H1 (cell line): ENCODE data around the gene KANSL3. TPM values are rescaled to one million over a fixed set of nuclear protein-coding genes. Genes with fewer than 3 reads are reported as not detected.

Source experiments
- CTCF ChIA-PET: fragments of 300-600 bp; sonication (Branson Sonifier 250); formaldehyde crosslinking; loops from one replicate; lab custom pipeline; 2021; ENCODE audit not compliant: partially characterized antibody; lab: Charles Lee
- POLR2A ChIA-PET: fragments of 300-600 bp; sonication (Branson Sonifier 250); formaldehyde crosslinking; loops from one replicate; lab custom pipeline; 2021; ENCODE audit warnings: inconsistent platforms; ENCODE audit not compliant: partially characterized antibody; lab: Charles Lee
- DNase-seq, 2 experiments: peaks; one replicate each; pipeline versions ENCODE4 v3.0.0 to v3.0.0-alpha.2; 2010 to 2022; ENCODE audit warnings: low spot score in 2 of 2, low read depth in 1 of 2, mixed read lengths in 1 of 2
- FAIRE-seq: peaks from 2 replicates; lab custom pipeline; 2011; peaks lifted over from hg19 to GRCh38; lab: Jason Lieb, UNC
- H2AFZ ChIP-seq: 2 replicates; pipeline ENCODE4 v1.8.1; 2012; ENCODE audit warnings: low read length, inconsistent platforms
- H2AK5ac ChIP-seq: 2 replicates; pipeline ENCODE4 v1.6.1; 2013; ENCODE audit warnings: low read depth, low read length
- H2BK120ac ChIP-seq: replicated peaks from 2 replicates; pipeline ENCODE3; 2013; ENCODE audit warnings: low read depth, low read length, inconsistent platforms
- H2BK12ac ChIP-seq: 2 replicates; pipeline ENCODE4 v1.6.1; 2013; ENCODE audit warnings: low read depth, low read length
- H2BK15ac ChIP-seq: 2 replicates; pipeline ENCODE4 v1.6.1; 2013; ENCODE audit warnings: low read length
- H2BK20ac ChIP-seq: 2 replicates; pipeline ENCODE4 v1.6.1; 2013; ENCODE audit warnings: low read length
- H2BK5ac ChIP-seq: 2 replicates; pipeline ENCODE4 v1.6.1; 2013; ENCODE audit warnings: low read depth, low read length
- H3K14ac ChIP-seq: 2 replicates; pipeline ENCODE4 v1.6.1; 2013; ENCODE audit warnings: inconsistent platforms; ENCODE audit not compliant: insufficient read length
- H3K18ac ChIP-seq: 2 replicates; pipeline ENCODE4 v1.6.1; 2013; ENCODE audit warnings: low read length; ENCODE audit errors: extremely low read depth
- H3K23ac ChIP-seq: 2 replicates; pipeline ENCODE4 v1.6.1; 2013; ENCODE audit warnings: inconsistent platforms; ENCODE audit not compliant: insufficient read length
- H3K23me2 ChIP-seq: 2 replicates; pipeline ENCODE4 v1.6.1; 2013; ENCODE audit warnings: low read depth, low read length
- H3K27ac ChIP-seq: 2 replicates; pipeline ENCODE4 v1.6.1; 2011; ENCODE audit warnings: low read depth, low read length, inconsistent platforms
- H3K27me3 ChIP-seq, 4 experiments: replicated peaks in 1 of 4; 1 replicate in 1 of 4; 2 replicates in 3 of 4; pipeline versions ENCODE4 v1.6.1 to v1.8.1; 2011 to 2013; ENCODE audit warnings: low read length in 3 of 4, mild to moderate bottlenecking in 3 of 4, inconsistent platforms in 2 of 4, mixed read lengths in 2 of 4, moderate library complexity in 1 of 4; ENCODE audit not compliant: control insufficient read depth in 3 of 4, insufficient read depth in 3 of 4; ENCODE audit errors: extremely low read depth in 1 of 4
- H3K36me3 ChIP-seq, 4 experiments: 2 replicates each; pipeline versions ENCODE4 v1.6.1 to v1.8.1; 2011 to 2013; ENCODE audit warnings: mild to moderate bottlenecking in 4 of 4, low read length in 3 of 4, moderate library complexity in 2 of 4, control low read depth in 1 of 4, inconsistent platforms in 1 of 4; ENCODE audit not compliant: insufficient read depth in 4 of 4, control insufficient read depth in 2 of 4
- H3K4ac ChIP-seq: replicated peaks from 2 replicates; pipeline ENCODE3; 2013; ENCODE audit warnings: low read length, low read depth, mixed read lengths, inconsistent platforms; ENCODE audit not compliant: insufficient read length
- H3K4me1 ChIP-seq, 4 experiments: replicated peaks in 1 of 4; 1 replicate in 1 of 4; 2 replicates in 3 of 4; pipeline versions ENCODE4 v1.6.1 to v1.8.1; 2011 to 2013; ENCODE audit warnings: low read length in 3 of 4, inconsistent platforms in 2 of 4, mixed read lengths in 1 of 4; ENCODE audit not compliant: insufficient read depth in 4 of 4, control insufficient read depth in 3 of 4
- H3K4me2 ChIP-seq, 2 experiments: 2 replicates each; pipeline versions ENCODE4 v1.6.1 to v1.8.1; 2011 to 2013; ENCODE audit warnings: low read depth in 2 of 2, low read length in 2 of 2, control low read depth in 1 of 2, inconsistent platforms in 1 of 2, mild to moderate bottlenecking in 1 of 2; ENCODE audit not compliant: insufficient read depth in 1 of 2
- H3K4me3 ChIP-seq, 4 experiments: fragments of 200-600, 300-600 bp in 1 of 4; sonication (generic), shearing (Covaris generic), sonication (Bioruptor Twin) in 1 of 4; 2 replicates each; pipeline versions ENCODE4 v1.5.1 to v1.8.1; 2011 to 2016; ENCODE audit warnings: low read length in 4 of 4, low read depth in 3 of 4, control low read depth in 2 of 4, inconsistent platforms in 2 of 4, mild to moderate bottlenecking in 2 of 4, mixed read lengths in 1 of 4, moderate library complexity in 1 of 4; ENCODE audit not compliant: insufficient read depth in 2 of 4; ENCODE audit errors: extremely low read depth in 1 of 4
- H3K56ac ChIP-seq: replicated peaks from 2 replicates; pipeline ENCODE3; 2013; ENCODE audit warnings: low read depth, mild to moderate bottlenecking, mixed read lengths, low read length, inconsistent platforms; ENCODE audit not compliant: insufficient read length
- H3K79me1 ChIP-seq: 2 replicates; pipeline ENCODE4 v1.6.1; 2013; ENCODE audit warnings: low read depth, low read length, control low read depth
- H3K79me2 ChIP-seq, 2 experiments: 2 replicates each; pipeline versions ENCODE4 v1.6.1 to v1.8.1; 2012 to 2013; ENCODE audit warnings: low read length in 2 of 2, mild to moderate bottlenecking in 2 of 2, inconsistent platforms in 1 of 2; ENCODE audit not compliant: insufficient read depth in 2 of 2, control insufficient read depth in 1 of 2
- H3K9ac ChIP-seq, 4 experiments: replicated peaks in 1 of 4; 1 replicate in 1 of 4; 2 replicates in 3 of 4; pipeline versions ENCODE4 v1.6.1 to v1.8.1; 2011 to 2013; ENCODE audit warnings: low read depth in 3 of 4, low read length in 3 of 4, control low read depth in 2 of 4, mild to moderate bottlenecking in 2 of 4, moderate library complexity in 2 of 4, inconsistent platforms in 1 of 4; ENCODE audit errors: extremely low read depth in 1 of 4
- H3K9me3 ChIP-seq, 2 experiments: 2 replicates each; pipeline versions ENCODE4 v1.6.1 to v1.8.1; 2012 to 2013; ENCODE audit warnings: mild to moderate bottlenecking in 2 of 2, moderate library complexity in 2 of 2, control low read depth in 1 of 2, inconsistent platforms in 1 of 2, low read depth in 1 of 2, low read length in 1 of 2, mixed read lengths in 1 of 2; ENCODE audit not compliant: insufficient read depth in 2 of 2
- H4K20me1 ChIP-seq, 2 experiments: replicated peaks in 1 of 2; 2 replicates each; pipeline versions ENCODE3 to v1.8.1; 2011 to 2013; ENCODE audit warnings: inconsistent platforms in 2 of 2, low read length in 2 of 2, mild to moderate bottlenecking in 1 of 2; ENCODE audit not compliant: insufficient read depth in 2 of 2, control insufficient read depth in 1 of 2
- H4K5ac ChIP-seq: 2 replicates; pipeline ENCODE4 v1.6.1; 2013; ENCODE audit warnings: low read length, low read depth, mixed read lengths, inconsistent platforms; ENCODE audit not compliant: insufficient read length
- H4K8ac ChIP-seq: 2 replicates; pipeline ENCODE4 v1.8.0; 2013; ENCODE audit warnings: mild to moderate bottlenecking, moderate library complexity, low read length, inconsistent platforms; ENCODE audit not compliant: insufficient read depth; ENCODE audit errors: extremely low read depth
- H4K91ac ChIP-seq: replicated peaks from 2 replicates; pipeline ENCODE3; 2013; ENCODE audit warnings: low read length, mixed read lengths, inconsistent platforms; ENCODE audit not compliant: insufficient read length
- WGBS, 2 experiments: shearing (Covaris generic) in 1 of 2; methylation state at CpG; one replicate each; pipeline versions ENCODE4 v1.1.6 to v1.1.7; 2013 to 2015; ENCODE audit warnings: low lambda C conversion rate in 2 of 2, mixed read lengths in 2 of 2, inconsistent platforms in 1 of 2, low coverage in 1 of 2, missing lambda C conversion rate in 1 of 2; ENCODE audit not compliant: insufficient replicate concordance in 2 of 2, insufficient coverage in 1 of 2, insufficient read length in 1 of 2; ENCODE audit errors: extremely low coverage in 1 of 2, missing lambda C conversion rate in 1 of 2; 5-methylcytosine and 5-hydroxymethylcytosine counted together
- polyA plus RNA-seq, 7 experiments: library from polyadenylated mRNA; depleted of rRNA in 3 of 7; stranded (reverse) in 5 of 7; unstranded in 2 of 7; fragments of >200 nt in 5 of 7; fragments of 200-250 nt in 2 of 7; gene quantifications; 1 replicate in 5 of 7; 2 replicates in 1 of 7; 4 replicates in 1 of 7; pipeline versions ENCODE4 v1.2.1 to v1.2.3, GENCODE V29; 2011 to 2013; ENCODE audit warnings: missing spikeins in 2 of 7, mixed read lengths in 2 of 7
- total RNA-seq: library from RNA; stranded (reverse); fragmentation: NEBNext Ultra II Directional; extraction: Animal tissue kit (Norgen Biotek cat#: 25700); gene quantifications from 2 replicates; pipeline ENCODE4 v1.2.1, GENCODE V29; 2021

KANSL3 gene
- total and polyA plus RNA-seq, 2 of the 8 experiments (the other 6 are each of a cell fraction or from before 2014, with no cell fraction given): 19.8 to 31.4 TPM

DNA sequence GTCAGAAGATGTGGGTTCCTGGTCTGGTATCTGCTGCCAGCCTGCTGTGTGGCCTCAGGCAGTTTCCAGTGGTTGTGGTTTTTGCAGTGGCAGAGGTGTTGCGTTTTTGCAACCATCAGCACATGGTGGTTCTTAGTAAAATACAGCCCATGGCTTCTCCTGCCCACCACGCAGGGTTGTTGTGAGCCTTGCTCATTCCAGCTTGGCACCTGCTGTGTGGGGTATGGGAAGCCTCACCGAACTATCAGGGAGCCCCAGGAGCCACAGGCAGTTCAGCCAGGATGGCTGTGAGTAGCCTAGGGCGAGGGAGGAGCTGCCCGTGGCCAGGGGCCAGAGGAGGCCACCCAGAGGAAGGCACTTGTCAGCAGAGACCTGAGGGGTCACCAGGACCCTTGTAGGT, 91.8 kb downstream of the KANSL3 start:
- H3K79me2 ChIP-seq: no peaks in the 10 kb centered on the region
- peaks cover 0 to 5% of the 10 kb centered on the region in 2 experiments; a peak in 1 of 4 replicates for H3K9me3 ChIP-seq
- H3K27ac ChIP-seq: no peak overlapping the region
- H3K23ac ChIP-seq: no peak overlapping the region
- ChIA-PET CTCF (interaction anchor here (2.8 to 13.1 kb wide), 2 partner anchors 12 to 37 kb away, joined by 23 to 361 read pairs; partner anchors contain the start of gene ARID5A), POLR2A (interaction anchor here (5.4 kb wide), 1 partner anchor 8 kb away, joined by 33 read pairs; the partner anchor contains the start of gene ARID5A)
- H3K27me3 ChIP-seq: peaks cover 0 to 2% (median 0%) of the 10 kb centered on the region in 4 experiments; a peak in 3 of 7 replicates
- 88% methylated on average over 3 of the region's 5 CpGs; no CpG with 5 or more reads in 1 of the 2 experiments for WGBS, 2 experiments
- FAIRE-seq: no peak
- H3K23me2 ChIP-seq: 0 out of 2 replicates have a peak, but pooled peaks cover 1% of the 10 kb centered on the region
- no peak overlapping the region; a peak in 1 of 4 replicates for H3K4me2 ChIP-seq
- no peak overlapping the region for H4K8ac ChIP-seq
- H2BK5ac ChIP-seq: no peak overlapping the region
- no peak overlapping the region for H3K18ac ChIP-seq
- no peak overlapping the region for H3K4ac ChIP-seq
- no peak overlapping the region for H3K9ac ChIP-seq
- peaks cover 2 to 20% (median 5%) of the 10 kb centered on the region in 4 experiments; a peak in 6 of 7 replicates for H3K4me1 ChIP-seq
- no peak overlapping the region for H3K4me3 ChIP-seq
- H2AK5ac ChIP-seq: 0 out of 2 replicates have a peak overlapping the region, but pooled peaks have one; percentile 60
- H4K91ac ChIP-seq: no peak overlapping the region
- no peak for DNase-seq
- H2BK20ac ChIP-seq: no peak overlapping the region
- H3K36me3 ChIP-seq: no peaks in the 10 kb centered on the region
- H2BK12ac ChIP-seq: no peak overlapping the region
- H3K56ac ChIP-seq: no peak overlapping the region
- H4K5ac ChIP-seq: no peak overlapping the region
- H3K14ac ChIP-seq: no peak overlapping the region
- peaks cover 0 to 2% of the 10 kb centered on the region in 2 experiments for H4K20me1 ChIP-seq
- H2BK120ac ChIP-seq: no peak overlapping the region
- H2AFZ ChIP-seq: no peak overlapping the region
- H2BK15ac ChIP-seq: 0 out of 2 replicates have a peak overlapping the region, but pooled peaks have one; percentile 81
- no peaks in the 10 kb centered on the region; the same call in none of the 2 replicates for H3K79me1 ChIP-seq
